K562 (cell line): Measurements from ENCODE around the gene LGALS14. TPM values are rescaled to one million over a fixed set of nuclear protein-coding genes. Genes with fewer than 3 reads are reported as not detected.

Experiments
- ATAC-seq: fragments of 200-7000 bp; cut with Tn5 transposase; 3 replicates; pipeline ENCODE4 v1.9.1; 2020; ENCODE audit warnings: moderate library complexity
- Bru-seq: library from RNA; stranded (reverse); fragments of 400-500 nt; gene quantifications from one replicate; lab custom pipeline; 2021; lab: Mats Ljungman, UMichigan
- BruChase-seq, 2 experiments: library from RNA; stranded (reverse); fragments of 400-500 nt; gene quantifications; one replicate each; lab custom pipeline; 2021; lab: Mats Ljungman, UMichigan
- BruUV-seq: library from RNA; stranded (reverse); fragments of 400-500 nt; replicated peaks from 2 replicates; lab custom pipeline; 2021; lab: Mats Ljungman, UMichigan
- CTCF ChIA-PET: fragments of 300-600 bp; formaldehyde crosslinking; extraction: SDS; loops from one replicate; lab custom pipeline; 2021; ENCODE audit warnings: low intra/inter-chr PET ratio; lab: Yijun Ruan, JAX
- POLR2A ChIA-PET: fragments of 300-600, 350-650 bp; sonication (Branson Sonifier 250); formaldehyde crosslinking; extraction: SDS; loops from one replicate; lab custom pipeline; 2021; ENCODE audit warnings: antibody characterized with exemption, inconsistent platforms; lab: Yijun Ruan, JAX
- DNase-seq, 4 experiments: peaks; one replicate each; pipeline versions ENCODE4 v3.0.0 to v3.0.0-alpha.2; 2011 to 2018; ENCODE audit warnings: low spot score in 3 of 4, mixed read lengths in 3 of 4; ENCODE audit errors: extremely low read depth in 1 of 4
- FAIRE-seq: peaks from 2 replicates; lab custom pipeline; 2011; peaks lifted over from hg19 to GRCh38; lab: Jason Lieb, UNC
- H2AFZ ChIP-seq: 2 replicates; pipeline ENCODE4 v1.6.0; 2011; ENCODE audit warnings: low read depth, low read length, control low read depth, inconsistent platforms
- H3K27ac ChIP-seq: fragments of 200-600 bp; 3 replicates; pipeline ENCODE4 v1.8.0; 2011; ENCODE audit warnings: low read depth, mild to moderate bottlenecking, control low read depth, inconsistent platforms, low read length, moderate library complexity, mixed read lengths; ENCODE audit errors: extremely low read depth
- H3K27me3 ChIP-seq, 2 experiments: fragments of 300-600 bp in 1 of 2; 2 replicates in 1 of 2; 3 replicates in 1 of 2; pipeline versions ENCODE4 v1.6.0 to v1.8.0; 2011; ENCODE audit warnings: inconsistent platforms in 2 of 2, low read length in 2 of 2, mild to moderate bottlenecking in 1 of 2, mixed read lengths in 1 of 2, moderate library complexity in 1 of 2; ENCODE audit not compliant: control insufficient read depth in 2 of 2, insufficient read depth in 2 of 2
- H3K36me3 ChIP-seq: fragments of 300-600 bp; 3 replicates; pipeline ENCODE4 v1.8.0; 2011; ENCODE audit warnings: mild to moderate bottlenecking, low read length, inconsistent platforms; ENCODE audit not compliant: control insufficient read depth, insufficient read depth
- H3K4me1 ChIP-seq, 2 experiments: fragments of 200-600 bp in 1 of 2; replicated peaks in 1 of 2; 2 replicates in 1 of 2; 3 replicates in 1 of 2; pipeline versions ENCODE4 v1.5.1 to v1.8.0; 2011; ENCODE audit warnings: inconsistent platforms in 2 of 2, low read length in 2 of 2, mild to moderate bottlenecking in 1 of 2, mixed read lengths in 1 of 2, moderate library complexity in 1 of 2; ENCODE audit not compliant: control insufficient read depth in 2 of 2, insufficient read depth in 2 of 2
- H3K4me2 ChIP-seq: 2 replicates; pipeline ENCODE4 v1.6.1; 2011; ENCODE audit warnings: low read length, control low read depth, inconsistent platforms, mixed read lengths; ENCODE audit not compliant: insufficient read depth
- H3K4me3 ChIP-seq: fragments of 200-600 bp; sonication (generic), shearing (Covaris generic); 2 replicates; pipeline ENCODE4 v1.5.1; 2016; ENCODE audit warnings: control low read depth, inconsistent platforms
- H3K79me2 ChIP-seq: fragments of 200-600 bp; 3 replicates; pipeline ENCODE4 v1.8.0; 2011; ENCODE audit warnings: low read length, inconsistent platforms; ENCODE audit not compliant: control insufficient read depth, insufficient read depth
- H3K9ac ChIP-seq, 2 experiments: 2 replicates each; pipeline versions ENCODE4 v1.6.0 to v1.6.1; 2011; ENCODE audit warnings: low read depth in 2 of 2, low read length in 2 of 2, control low read depth in 1 of 2, inconsistent platforms in 1 of 2, mild to moderate bottlenecking in 1 of 2, mixed read lengths in 1 of 2; ENCODE audit not compliant: insufficient read depth in 1 of 2
- H3K9me1 ChIP-seq: one replicate; pipeline ENCODE4 v1.6.0; 2011; ENCODE audit warnings: inconsistent platforms, mild to moderate bottlenecking, low read length, moderate library complexity; ENCODE audit not compliant: control insufficient read depth, insufficient read depth
- H3K9me3 ChIP-seq: replicated peaks from 2 replicates; pipeline ENCODE4 v1.5.1; 2011; ENCODE audit warnings: low read depth, low read length, inconsistent platforms; ENCODE audit not compliant: control insufficient read depth, insufficient read depth
- H4K20me1 ChIP-seq: replicated peaks from 2 replicates; pipeline ENCODE4 v1.6.1; 2011; ENCODE audit warnings: low read length, inconsistent platforms, mixed read lengths; ENCODE audit not compliant: control insufficient read depth, insufficient read depth
- CAMTA2 ChIP-seq: fragments of 250-450 bp; sonication (Bioruptor Pico); conservative IDR thresholded peaks from 2 replicates; pipeline ENCODE4 v1.5.1; 2022
- NFIC ChIP-seq: fragments of 450-650 bp; IDR thresholded peaks from 2 replicates; pipeline ENCODE4 v1.6.1; 2017; ENCODE audit warnings: mild to moderate bottlenecking, inconsistent platforms
- NFIX ChIP-seq: fragments of 250-450 bp; sonication (Bioruptor Pico); IDR thresholded peaks from 2 replicates; pipeline ENCODE4 v1.4.0; 2020; ENCODE audit warnings: low read depth, mild to moderate bottlenecking, moderate library complexity
- RB1 ChIP-seq: fragments of 450-650 bp; IDR thresholded peaks from 2 replicates; pipeline ENCODE4 v1.6.1; 2017; ENCODE audit warnings: low read depth, mild to moderate bottlenecking
- WGBS: fragments of 100-300 bp; shearing (Covaris generic); methylation state at CpG from one replicate; pipeline ENCODE4 v1.1.6; 2016; ENCODE audit warnings: low coverage, mixed read lengths; ENCODE audit not compliant: insufficient coverage; ENCODE audit errors: missing lambda C conversion rate; 5-methylcytosine and 5-hydroxymethylcytosine counted together
- in situ Hi-C: fragments of 300-500 bp; cut with MboI; formaldehyde crosslinking; loops from 4 replicates; pipeline ENCODE4 v1.15.0; 2018; ENCODE audit warnings: inconsistent platforms, mixed read lengths
- intact Hi-C: fragments of 100-400 bp; cut with micrococcal nuclease; formaldehyde crosslinking; loops from 2 replicates; pipeline ENCODE4 v1.14.2; 2022
- long read RNA-seq, 3 experiments: library from polyadenylated mRNA in 2 of 3; library from RNA in 1 of 3; unstranded in 2 of 3; stranded (forward) in 1 of 3; transcript quantifications; one replicate each; pipeline ENCODE4 v2.0.0, GENCODE V29; 2019 to 2022
- polyA minus RNA-seq, 3 experiments: library from RNA; depleted of rRNA, polyadenylated mRNA; stranded (reverse); fragments of >200 nt; gene quantifications; 2 replicates each; pipeline ENCODE4 v1.2.3, GENCODE V29; 2011
- polyA plus RNA-seq, 8 experiments: library from polyadenylated mRNA; depleted of rRNA in 4 of 8; stranded (reverse) in 5 of 8; unstranded in 3 of 8; fragments of >200 nt; fragmentation: Nextera tagmentation in 2 of 8; fragmentation: Illumina TruSeq in 1 of 8; extraction: Ambion mirVana in 2 of 8; extraction: Trizol in 1 of 8; gene quantifications; 2 replicates each; pipeline versions ENCODE4 v1.2.1 to v1.2.3, GENCODE V29; 2011 to 2014; ENCODE audit warnings: inconsistent platforms in 1 of 8, missing spikeins in 1 of 8
- total RNA-seq, 7 experiments: library from RNA; depleted of rRNA in 6 of 7; stranded (reverse); fragments of >200 nt in 6 of 7; fragmentation: Illumina TruSeq in 2 of 7; extraction: Trizol in 2 of 7; gene quantifications; 2 replicates each; pipeline versions ENCODE4 v1.2.1 to v1.2.3, GENCODE V29; 2011 to 2021; ENCODE audit warnings: low replicate concordance in 1 of 7
- TF ChIP-seq, protein P1 (sequence below): fragments of 450-650 bp; IDR thresholded peaks from 2 replicates; pipeline ENCODE4 v1.6.1; 2017; ENCODE audit warnings: mild to moderate bottlenecking, moderate library complexity
- TF ChIP-seq, protein P2 (sequence below), 2 experiments: fragments of 450-650 bp; formaldehyde crosslinking in 1 of 2; IDR thresholded peaks; 2 replicates each; pipeline versions ENCODE4 v1.4.0 to v1.6.1; 2014 to 2020; ENCODE audit warnings: mild to moderate bottlenecking in 2 of 2, borderline replicate concordance in 1 of 2, low read depth in 1 of 2

LGALS14 gene, protein sequence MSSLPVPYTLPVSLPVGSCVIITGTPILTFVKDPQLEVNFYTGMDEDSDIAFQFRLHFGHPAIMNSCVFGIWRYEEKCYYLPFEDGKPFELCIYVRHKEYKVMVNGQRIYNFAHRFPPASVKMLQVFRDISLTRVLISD
- total RNA-seq (2011; cell fraction: chromatin; rRNA removed; ENCODE audit: low replicate concordance), result not detected in 2 replicates
- total RNA-seq (2011; cell fraction: nucleolus; rRNA removed), result not detected in 2 replicates
- total RNA-seq (2011; cell fraction: nucleoplasm; rRNA removed), result not detected in 2 replicates
- total RNA-seq (2014; rRNA removed), result not detected in 2 replicates
- not detected in 2 replicates for total RNA-seq (2014; rRNA removed; fragmentation: Illumina TruSeq; extraction: Trizol)
- not detected in 2 replicates for total RNA-seq (2015; rRNA removed; fragmentation: Illumina TruSeq; extraction: Trizol)
- total RNA-seq (2021), result not detected in 2 replicates
- polyA plus RNA-seq (2011; rRNA removed), result not detected in 2 replicates
- not detected in 2 replicates for polyA plus RNA-seq (2011; cell fraction: cytosol; rRNA removed)
- polyA plus RNA-seq (2011; cell fraction: nucleus; rRNA removed), result not detected in 2 replicates
- 0.14 TPM in 1 of 2 replicates, not detected in the other for polyA plus RNA-seq (2012)
- polyA plus RNA-seq (2014; fragmentation: Illumina TruSeq; extraction: Trizol), result not detected in 2 replicates
- polyA plus RNA-seq (2014; fragmentation: Nextera tagmentation; extraction: Ambion mirVana), result not detected
- not detected in 2 replicates for polyA plus RNA-seq (2014; rRNA removed)
- polyA minus RNA-seq (2011; rRNA and poly(A)+ RNA removed), result not detected in 2 replicates
- not detected in 2 replicates for polyA minus RNA-seq (2011; cell fraction: cytosol; rRNA and poly(A)+ RNA removed)
- polyA minus RNA-seq (2011; cell fraction: nucleus; rRNA and poly(A)+ RNA removed), result not detected in 2 replicates
- Bru-seq, nascent RNA, result not detected
- BruChase-seq, experiment 1, labeled RNA remaining after a 2-hour chase, result not detected
- not detected for BruChase-seq, experiment 2, labeled RNA remaining after a 6-hour chase
- long read RNA-seq, experiment 1, result 0 reads
- long read RNA-seq, experiment 2, result 0 reads
- long read RNA-seq, experiment 3, result 0 reads

DNA sequence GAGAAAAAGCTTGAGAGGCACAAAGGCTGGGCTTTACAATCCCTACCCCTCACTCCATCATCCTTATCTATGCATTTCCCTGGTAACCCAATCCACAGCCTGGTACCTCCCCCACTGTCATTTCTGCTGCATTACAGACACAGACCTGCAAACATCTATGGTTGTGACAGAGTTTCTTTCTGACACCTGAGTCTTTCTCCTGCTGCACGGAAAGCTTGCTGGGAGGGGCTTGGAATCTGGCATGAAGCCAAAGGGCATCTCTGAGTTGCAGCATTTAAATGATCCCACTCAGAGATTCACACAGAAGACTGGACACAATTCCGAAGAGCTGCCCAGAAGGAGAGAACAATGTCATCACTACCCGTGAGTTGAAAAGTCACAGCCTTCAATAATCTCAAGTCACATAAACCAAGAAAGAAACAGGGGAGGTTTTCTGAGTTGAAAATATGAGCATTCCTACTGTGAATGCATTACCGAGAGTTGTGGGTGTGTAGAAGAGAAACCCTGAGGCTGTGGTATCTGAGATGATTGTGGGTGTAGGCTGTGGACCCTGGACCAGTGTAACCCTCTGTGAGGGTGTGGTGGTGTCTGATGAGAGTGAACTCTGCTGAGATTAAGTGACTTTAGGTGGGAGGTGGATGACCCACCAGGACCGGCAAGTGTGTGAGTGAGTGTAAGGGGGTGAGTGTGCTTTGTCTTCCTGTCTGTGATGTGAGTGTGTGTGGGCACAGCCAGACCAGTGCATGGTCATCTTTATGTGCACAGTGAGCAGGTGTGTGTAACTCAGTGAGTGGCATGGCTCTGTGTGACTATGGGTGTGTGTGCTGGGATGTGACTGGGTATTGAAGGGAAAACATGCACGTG lies at the start of gene LGALS14:
LGALS14 (plus strand) TSS at position 301 of the 864 bp plus-strand sequence; CDS start at position 349, 48 bp downstream.
- Histone ChIP-seq H3K9ac (no peak within 1 kb of the TSS), H3K9me1 (no peaks in the 10 kb centered on the region), H3K79me2 (no peaks in the 10 kb centered on the region), H3K4me1 (no peaks in the 10 kb centered on the region), H3K4me2 (no peak within 1 kb of the TSS), H3K27ac (no peak within 1 kb of the TSS), H3K4me3 (no peak within 1 kb of the TSS), H3K9me3 (no peaks in the 10 kb centered on the region), H4K20me1 (no peaks in the 10 kb centered on the region; the same call in 1 of the 2 replicates), H3K36me3 (no peaks in the 10 kb centered on the region), H3K27me3 (peaks cover 3 to 6% of the 10 kb centered on the region in 2 experiments; a peak in 4 of 5 replicates), H2AFZ (no peak within 1 kb of the TSS)
- ATAC-seq, result no peak
- FAIRE-seq, result no peak
- POLR2A ChIA-PET, result no interaction called here
- in situ Hi-C loops (no loop called here), intact Hi-C loops (no loop called here)
- TF ChIP-seq RB1, result no peak
- no peak for TF ChIP-seq CAMTA2 (CRISPR knock-in tag)
- TF ChIP-seq, protein P1, sequence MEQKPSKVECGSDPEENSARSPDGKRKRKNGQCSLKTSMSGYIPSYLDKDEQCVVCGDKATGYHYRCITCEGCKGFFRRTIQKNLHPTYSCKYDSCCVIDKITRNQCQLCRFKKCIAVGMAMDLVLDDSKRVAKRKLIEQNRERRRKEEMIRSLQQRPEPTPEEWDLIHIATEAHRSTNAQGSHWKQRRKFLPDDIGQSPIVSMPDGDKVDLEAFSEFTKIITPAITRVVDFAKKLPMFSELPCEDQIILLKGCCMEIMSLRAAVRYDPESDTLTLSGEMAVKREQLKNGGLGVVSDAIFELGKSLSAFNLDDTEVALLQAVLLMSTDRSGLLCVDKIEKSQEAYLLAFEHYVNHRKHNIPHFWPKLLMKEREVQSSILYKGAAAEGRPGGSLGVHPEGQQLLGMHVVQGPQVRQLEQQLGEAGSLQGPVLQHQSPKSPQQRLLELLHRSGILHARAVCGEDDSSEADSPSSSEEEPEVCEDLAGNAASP, result no peak
- TF ChIP-seq, protein P2, sequence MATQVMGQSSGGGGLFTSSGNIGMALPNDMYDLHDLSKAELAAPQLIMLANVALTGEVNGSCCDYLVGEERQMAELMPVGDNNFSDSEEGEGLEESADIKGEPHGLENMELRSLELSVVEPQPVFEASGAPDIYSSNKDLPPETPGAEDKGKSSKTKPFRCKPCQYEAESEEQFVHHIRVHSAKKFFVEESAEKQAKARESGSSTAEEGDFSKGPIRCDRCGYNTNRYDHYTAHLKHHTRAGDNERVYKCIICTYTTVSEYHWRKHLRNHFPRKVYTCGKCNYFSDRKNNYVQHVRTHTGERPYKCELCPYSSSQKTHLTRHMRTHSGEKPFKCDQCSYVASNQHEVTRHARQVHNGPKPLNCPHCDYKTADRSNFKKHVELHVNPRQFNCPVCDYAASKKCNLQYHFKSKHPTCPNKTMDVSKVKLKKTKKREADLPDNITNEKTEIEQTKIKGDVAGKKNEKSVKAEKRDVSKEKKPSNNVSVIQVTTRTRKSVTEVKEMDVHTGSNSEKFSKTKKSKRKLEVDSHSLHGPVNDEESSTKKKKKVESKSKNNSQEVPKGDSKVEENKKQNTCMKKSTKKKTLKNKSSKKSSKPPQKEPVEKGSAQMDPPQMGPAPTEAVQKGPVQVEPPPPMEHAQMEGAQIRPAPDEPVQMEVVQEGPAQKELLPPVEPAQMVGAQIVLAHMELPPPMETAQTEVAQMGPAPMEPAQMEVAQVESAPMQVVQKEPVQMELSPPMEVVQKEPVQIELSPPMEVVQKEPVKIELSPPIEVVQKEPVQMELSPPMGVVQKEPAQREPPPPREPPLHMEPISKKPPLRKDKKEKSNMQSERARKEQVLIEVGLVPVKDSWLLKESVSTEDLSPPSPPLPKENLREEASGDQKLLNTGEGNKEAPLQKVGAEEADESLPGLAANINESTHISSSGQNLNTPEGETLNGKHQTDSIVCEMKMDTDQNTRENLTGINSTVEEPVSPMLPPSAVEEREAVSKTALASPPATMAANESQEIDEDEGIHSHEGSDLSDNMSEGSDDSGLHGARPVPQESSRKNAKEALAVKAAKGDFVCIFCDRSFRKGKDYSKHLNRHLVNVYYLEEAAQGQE (IDR thresholded peaks at IDR 0.05; ENCODE audit: borderline replicate concordance), result no peak
- TF ChIP-seq, protein P2 (CRISPR knock-in tag; IDR thresholded peaks at IDR 0.05; ENCODE audit: low read depth), result no peak
- TF ChIP-seq NFIX (CRISPR knock-in tag), result peak; percentile 59
- TF ChIP-seq NFIC, result peak; percentile 87
- CTCF ChIA-PET, result no interaction called here
- BruUV-seq, result no TSS peak
- no peak for DNase-seq
- 0% methylated on average over 6 of the region's 6 CpGs for WGBS
